Loucy (cell line): Measurements from ENCODE around the gene WSCD1.

Source experiments
- H2AFZ ChIP-seq: fragments of 200-600 bp; sonication (generic); 2 replicates; pipeline ENCODE4 v1.6.0; 2016; ENCODE audit warnings: antibody characterized with exemption, mild to moderate bottlenecking, low read length, moderate library complexity
- H3F3A ChIP-seq: fragments of 200-600 bp; 2 replicates; pipeline ENCODE4 v1.6.0; 2016; ENCODE audit warnings: antibody characterized with exemption, low read depth, mild to moderate bottlenecking
- H3K27me3 ChIP-seq: fragments of 200-600 bp; sonication (generic); 2 replicates; pipeline ENCODE4 v1.6.1; 2014; ENCODE audit warnings: low read length, mild to moderate bottlenecking; ENCODE audit not compliant: insufficient read depth, poor library complexity, severe bottlenecking
- H3K36me3 ChIP-seq: fragments of 200-600 bp; sonication (generic); 2 replicates; pipeline ENCODE4 v1.6.1; 2016; ENCODE audit warnings: low read length; ENCODE audit not compliant: insufficient read depth
- H3K4me1 ChIP-seq: fragments of 200-600 bp; sonication (generic); 2 replicates; pipeline ENCODE4 v1.5.1; 2014; ENCODE audit warnings: low read length, mild to moderate bottlenecking; ENCODE audit not compliant: insufficient read depth, poor library complexity, severe bottlenecking
- H3K4me2 ChIP-seq: fragments of 200-600 bp; sonication (generic); 2 replicates; pipeline ENCODE4 v1.6.0; 2014; ENCODE audit warnings: antibody characterized with exemption, low read length, low read depth, mild to moderate bottlenecking; ENCODE audit not compliant: poor library complexity, severe bottlenecking
- H3K4me3 ChIP-seq: fragments of 200-600 bp; sonication (generic); 2 replicates; pipeline ENCODE4 v1.5.1; 2014; ENCODE audit warnings: low read length, mild to moderate bottlenecking, mixed read lengths; ENCODE audit not compliant: poor library complexity, severe bottlenecking
- H3K79me2 ChIP-seq: fragments of 200-600 bp; sonication (generic); 2 replicates; pipeline ENCODE4 v1.6.1; 2014; ENCODE audit warnings: low read length; ENCODE audit not compliant: insufficient read depth
- H3K9ac ChIP-seq: fragments of 200-600 bp; sonication (generic); 2 replicates; pipeline ENCODE4 v1.6.0; 2014; ENCODE audit warnings: mild to moderate bottlenecking, low read depth, low read length, moderate library complexity; ENCODE audit not compliant: poor library complexity, severe bottlenecking
- H3K9me2 ChIP-seq: fragments of 200-600 bp; sonication (generic); replicated peaks from 2 replicates; pipeline ENCODE4 v1.6.1; 2016; ENCODE audit warnings: low read depth, low read length, mixed read lengths
- H3K9me3 ChIP-seq: fragments of 200-600 bp; sonication (generic); 2 replicates; pipeline ENCODE4 v1.6.1; 2014; ENCODE audit warnings: mild to moderate bottlenecking, antibody characterized with exemption, low read length, low read depth; ENCODE audit not compliant: insufficient read depth
- H4K20me1 ChIP-seq: fragments of 200-600 bp; sonication (generic); 2 replicates; pipeline ENCODE4 v1.6.0; 2014; ENCODE audit warnings: antibody characterized with exemption, low read length, mild to moderate bottlenecking; ENCODE audit not compliant: insufficient read depth, poor library complexity, severe bottlenecking
- EZH2phosphoT487 ChIP-seq: fragments of 200-600 bp; IDR thresholded peaks from 2 replicates; pipeline ENCODE4 v1.6.1; 2018; ENCODE audit warnings: antibody characterized with exemption, mild to moderate bottlenecking, moderate library complexity, borderline replicate concordance
- TF ChIP-seq, protein P1 (sequence below): fragments of 200-600 bp; sonication (generic); conservative IDR thresholded peaks from 2 replicates; pipeline ENCODE4 v1.5.1; 2014; ENCODE audit warnings: mild to moderate bottlenecking, antibody characterized with exemption, low read length

The WSCD1 gene

DNA sequence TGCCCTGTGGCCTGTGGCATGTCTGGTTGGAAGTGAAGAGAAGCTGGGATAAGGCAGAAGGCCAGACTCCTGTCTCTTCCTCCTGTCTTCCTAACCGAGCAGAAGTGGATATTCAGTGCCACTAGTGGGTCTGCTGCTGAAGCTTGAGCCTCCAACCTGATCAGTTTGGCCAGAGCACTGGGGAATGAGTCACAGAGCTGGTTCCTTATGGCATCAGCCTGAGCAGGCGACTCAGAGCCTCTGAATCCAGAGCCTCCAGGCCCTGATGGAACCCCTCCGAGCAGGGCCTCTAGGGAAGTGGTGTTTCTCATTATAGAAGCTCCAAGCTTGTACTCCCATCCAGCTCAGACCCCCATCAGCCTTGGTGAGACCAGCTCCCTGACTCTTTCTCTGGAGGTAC is 2.0 kb downstream of the WSCD1 start:
- Histone ChIP-seq H3K27me3 (no peaks in the 10 kb centered on the region), H3K79me2 (no peaks in the 10 kb centered on the region), H2AFZ (no peak overlapping the region), H3K9me2 (no peaks in the 10 kb centered on the region), H3K36me3 (no peaks in the 10 kb centered on the region), H4K20me1 (no peaks in the 10 kb centered on the region), H3K9ac (no peak overlapping the region), H3K9me3 (peaks cover 3% of the 10 kb centered on the region; the same call in 1 of the 2 replicates), H3K4me3 (no peak overlapping the region), H3K4me2 (no peak overlapping the region), H3F3A (no peaks in the 10 kb centered on the region), H3K4me1 (no peaks in the 10 kb centered on the region)
- no peak for TF ChIP-seq EZH2phosphoT487
- TF ChIP-seq, protein P1, sequence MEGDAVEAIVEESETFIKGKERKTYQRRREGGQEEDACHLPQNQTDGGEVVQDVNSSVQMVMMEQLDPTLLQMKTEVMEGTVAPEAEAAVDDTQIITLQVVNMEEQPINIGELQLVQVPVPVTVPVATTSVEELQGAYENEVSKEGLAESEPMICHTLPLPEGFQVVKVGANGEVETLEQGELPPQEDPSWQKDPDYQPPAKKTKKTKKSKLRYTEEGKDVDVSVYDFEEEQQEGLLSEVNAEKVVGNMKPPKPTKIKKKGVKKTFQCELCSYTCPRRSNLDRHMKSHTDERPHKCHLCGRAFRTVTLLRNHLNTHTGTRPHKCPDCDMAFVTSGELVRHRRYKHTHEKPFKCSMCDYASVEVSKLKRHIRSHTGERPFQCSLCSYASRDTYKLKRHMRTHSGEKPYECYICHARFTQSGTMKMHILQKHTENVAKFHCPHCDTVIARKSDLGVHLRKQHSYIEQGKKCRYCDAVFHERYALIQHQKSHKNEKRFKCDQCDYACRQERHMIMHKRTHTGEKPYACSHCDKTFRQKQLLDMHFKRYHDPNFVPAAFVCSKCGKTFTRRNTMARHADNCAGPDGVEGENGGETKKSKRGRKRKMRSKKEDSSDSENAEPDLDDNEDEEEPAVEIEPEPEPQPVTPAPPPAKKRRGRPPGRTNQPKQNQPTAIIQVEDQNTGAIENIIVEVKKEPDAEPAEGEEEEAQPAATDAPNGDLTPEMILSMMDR = no peak

DNA sequence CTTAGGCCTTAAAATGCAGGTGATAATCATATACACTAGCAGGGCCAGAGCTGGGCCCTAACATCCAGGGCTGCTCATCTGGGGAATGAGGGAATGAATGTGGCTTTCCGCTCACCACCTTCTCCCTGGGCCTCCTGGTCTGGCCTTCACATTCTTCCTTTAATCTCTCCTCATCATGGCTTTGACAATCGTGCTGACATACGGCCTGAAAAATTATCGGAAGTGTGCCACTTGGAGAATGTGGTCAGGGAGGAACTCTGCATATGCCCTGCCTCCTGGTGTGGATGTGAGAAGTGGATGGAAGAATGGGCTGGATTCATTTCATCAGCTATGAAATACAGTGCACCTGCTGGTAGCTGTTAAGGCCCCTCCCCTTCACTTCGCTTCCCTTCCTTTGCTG is 2.4 kb downstream of the WSCD1 start:
- H3K4me1 ChIP-seq = no peaks in the 10 kb centered on the region

DNA sequence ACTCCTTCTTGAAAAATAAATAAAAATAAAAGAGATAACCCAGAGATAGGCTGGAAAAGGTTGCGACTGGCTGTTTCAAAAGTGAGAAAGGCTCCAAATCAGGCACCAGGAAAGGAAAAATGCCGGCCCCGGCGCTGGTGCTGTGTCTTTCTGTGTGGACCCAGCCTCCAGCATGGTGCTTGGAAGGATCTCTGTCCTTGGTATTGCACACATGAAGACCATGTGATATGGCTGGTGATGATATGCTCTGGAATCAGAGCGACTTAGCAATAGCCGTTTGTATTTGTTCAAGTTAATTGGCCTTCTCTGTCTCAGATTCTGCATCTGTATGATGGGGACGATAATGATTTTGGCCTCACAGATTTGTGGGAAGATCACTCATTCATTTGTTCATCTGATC is 3.4 kb downstream of the WSCD1 start:
- Histone ChIP-seq H4K20me1 (no peaks in the 10 kb centered on the region), H3K4me1 (no peaks in the 10 kb centered on the region), H3K36me3 (no peaks in the 10 kb centered on the region), H3K9me2 (no peaks in the 10 kb centered on the region), H3K9me3 (peaks cover 8% of the 10 kb centered on the region; the same call in 1 of the 2 replicates), H3K79me2 (no peaks in the 10 kb centered on the region), H2AFZ (no peak overlapping the region), H3F3A (no peaks in the 10 kb centered on the region), H3K4me2 (no peak overlapping the region), H3K9ac (no peak overlapping the region), H3K4me3 (no peak overlapping the region), H3K27me3 (no peaks in the 10 kb centered on the region)
- no peak for TF ChIP-seq EZH2phosphoT487
- TF ChIP-seq, protein P1 = no peak

More for the DNA sequence above, 2.4 kb downstream of the WSCD1 start:
- no peak overlapping the region for H3K4me2 ChIP-seq
- H3F3A ChIP-seq = no peaks in the 10 kb centered on the region
- no peak for TF ChIP-seq EZH2phosphoT487
- TF ChIP-seq, protein P1 = no peak
- H4K20me1 ChIP-seq = no peaks in the 10 kb centered on the region
- H3K9ac ChIP-seq = no peak overlapping the region
- no peaks in the 10 kb centered on the region for H3K9me2 ChIP-seq
- no peak overlapping the region for H3K4me3 ChIP-seq
- no peak overlapping the region for H2AFZ ChIP-seq
- no peaks in the 10 kb centered on the region for H3K27me3 ChIP-seq
- no peaks in the 10 kb centered on the region for H3K36me3 ChIP-seq
- H3K79me2 ChIP-seq = no peaks in the 10 kb centered on the region
- peaks cover 6% of the 10 kb centered on the region; the same call in 1 of the 2 replicates for H3K9me3 ChIP-seq
